ENCODE data around the gene AQP1. TPM values are rescaled to one million over a fixed set of nuclear protein-coding genes. Genes with fewer than 3 reads are reported as not detected.

Gene AQP1
- total and polyA plus RNA-seq, 2 of the 8 experiments (the other 6 are each of a cell fraction or from before 2014, with no cell fraction given): 0.18 to 0.19 TPM

- no peaks in the 10 kb centered on the region for H3K27me3 ChIP-seq (replicated peaks in 1 of 4; ENCODE audit: control insufficient read depth in 3 of 4, extremely low read depth in 1 of 4, insufficient read depth in 3 of 4, low read length in 3 of 4)
- no peak overlapping the region for H4K8ac ChIP-seq (ENCODE audit: extremely low read depth, insufficient read depth, low read length)
- no peak overlapping the region for H4K5ac ChIP-seq (ENCODE audit: insufficient read length, low read depth, low read length)
- no peaks in the 10 kb centered on the region for H4K20me1 ChIP-seq (replicated peaks in 1 of 2; ENCODE audit: control insufficient read depth in 1 of 2, insufficient read depth in 2 of 2, low read length in 2 of 2)
- POLR2A ChIA-PET (ENCODE audit: partially characterized antibody): no interaction called here
- CTCF ChIA-PET (ENCODE audit: partially characterized antibody): interaction anchor here (0.9 to 7.4 kb wide), 6 partner anchors 10 to 119 kb away, joined by 3 to 55 read pairs (median 7); no protein-coding TSS in a partner anchor
- H4K91ac ChIP-seq (replicated peaks; ENCODE audit: insufficient read length, low read length): peak overlapping the region; percentile 66
- TF ChIP-seq CBX8 (IDR thresholded peaks at IDR 0.05; ENCODE audit: borderline replicate concordance, low read depth, low read length): no peak
- TF ChIP-seq CTCF (IDR thresholded peaks at IDR 0.05; ENCODE audit: control extremely low read depth in 1 of 3, insufficient read depth in 1 of 3, low read depth in 1 of 3, low read length in 3 of 3): peak in 1 of 3 experiments; percentile 8; a peak in 1 of 4 replicates
- H3K23ac ChIP-seq (ENCODE audit: insufficient read length): no peak overlapping the region
- peaks cover 0 to 9% (median 2%) of the 10 kb centered on the region in 4 experiments; a peak in 4 of 7 replicates for H3K4me1 ChIP-seq (replicated peaks in 1 of 4; ENCODE audit: control insufficient read depth in 3 of 4, insufficient read depth in 4 of 4, low read length in 3 of 4)
- H3K4ac ChIP-seq (replicated peaks; ENCODE audit: insufficient read length, low read depth, low read length): no peak overlapping the region
- no peak overlapping the region for H2BK5ac ChIP-seq (ENCODE audit: low read depth, low read length)
- no peaks in the 10 kb centered on the region for H3K79me2 ChIP-seq (ENCODE audit: control insufficient read depth in 1 of 2, insufficient read depth in 2 of 2, low read length in 2 of 2)
- H3K9ac ChIP-seq (replicated peaks in 1 of 4; ENCODE audit: extremely low read depth in 1 of 4, low read depth in 3 of 4, low read length in 3 of 4): no peak overlapping the region
- no peak overlapping the region for H2BK15ac ChIP-seq (ENCODE audit: low read length)
- no peaks in the 10 kb centered on the region for H3K9me3 ChIP-seq (ENCODE audit: insufficient read depth in 2 of 2, low read depth in 1 of 2, low read length in 1 of 2)
- no peaks in the 10 kb centered on the region for H3K23me2 ChIP-seq (ENCODE audit: low read depth, low read length)
- no peak overlapping the region for H3K56ac ChIP-seq (replicated peaks; ENCODE audit: insufficient read length, low read depth, low read length)
- no peaks in the 10 kb centered on the region for H3K36me3 ChIP-seq (ENCODE audit: control insufficient read depth in 2 of 4, insufficient read depth in 4 of 4, low read length in 3 of 4)
- H3K4me3 ChIP-seq (ENCODE audit: extremely low read depth in 1 of 4, insufficient read depth in 2 of 4, low read depth in 3 of 4, low read length in 4 of 4): no peak overlapping the region
- DNase-seq (ENCODE audit: low read depth in 1 of 2, low spot score in 2 of 2) (no peak), FAIRE-seq (no peak)
- no peak overlapping the region for H2BK20ac ChIP-seq (ENCODE audit: low read length)
- H2AFZ ChIP-seq (ENCODE audit: low read length): no peak overlapping the region
- no peaks in the 10 kb centered on the region for H3K79me1 ChIP-seq (ENCODE audit: low read depth, low read length)
- H2BK12ac ChIP-seq (ENCODE audit: low read depth, low read length): no peak overlapping the region
- 68% methylated on average over 4 of the region's 4 CpGs; no CpG with 5 or more reads in 1 of the 2 experiments for WGBS, 2 experiments (ENCODE audit: extremely low coverage in 1 of 2, insufficient coverage in 1 of 2, insufficient read length in 1 of 2, insufficient replicate concordance in 2 of 2, low coverage in 1 of 2, low lambda C conversion rate in 2 of 2, missing lambda C conversion rate in 1 of 2)
- H3K4me2 ChIP-seq (ENCODE audit: insufficient read depth in 1 of 2, low read depth in 2 of 2, low read length in 2 of 2): no peak overlapping the region
- H2AK5ac ChIP-seq (ENCODE audit: low read depth, low read length): no peak overlapping the region
- no peak overlapping the region for H3K18ac ChIP-seq (ENCODE audit: extremely low read depth, low read length)
- H3K27ac ChIP-seq (ENCODE audit: low read depth, low read length): no peak overlapping the region
- H2BK120ac ChIP-seq (replicated peaks; ENCODE audit: low read depth, low read length): no peak overlapping the region
- H3K14ac ChIP-seq (ENCODE audit: insufficient read length): no peak overlapping the region
Observed at GRCh38 chr7:30918676-30919075, 7.0 kb downstream of the AQP1 start.
